ENCODE data around the gene UMAD1. TPM values are rescaled to one million over a fixed set of nuclear protein-coding genes. Genes with fewer than 3 reads are reported as not detected.

Gene UMAD1
- total RNA-seq, 1 experiment from 2014 or later = 24.4 TPM

DNA sequence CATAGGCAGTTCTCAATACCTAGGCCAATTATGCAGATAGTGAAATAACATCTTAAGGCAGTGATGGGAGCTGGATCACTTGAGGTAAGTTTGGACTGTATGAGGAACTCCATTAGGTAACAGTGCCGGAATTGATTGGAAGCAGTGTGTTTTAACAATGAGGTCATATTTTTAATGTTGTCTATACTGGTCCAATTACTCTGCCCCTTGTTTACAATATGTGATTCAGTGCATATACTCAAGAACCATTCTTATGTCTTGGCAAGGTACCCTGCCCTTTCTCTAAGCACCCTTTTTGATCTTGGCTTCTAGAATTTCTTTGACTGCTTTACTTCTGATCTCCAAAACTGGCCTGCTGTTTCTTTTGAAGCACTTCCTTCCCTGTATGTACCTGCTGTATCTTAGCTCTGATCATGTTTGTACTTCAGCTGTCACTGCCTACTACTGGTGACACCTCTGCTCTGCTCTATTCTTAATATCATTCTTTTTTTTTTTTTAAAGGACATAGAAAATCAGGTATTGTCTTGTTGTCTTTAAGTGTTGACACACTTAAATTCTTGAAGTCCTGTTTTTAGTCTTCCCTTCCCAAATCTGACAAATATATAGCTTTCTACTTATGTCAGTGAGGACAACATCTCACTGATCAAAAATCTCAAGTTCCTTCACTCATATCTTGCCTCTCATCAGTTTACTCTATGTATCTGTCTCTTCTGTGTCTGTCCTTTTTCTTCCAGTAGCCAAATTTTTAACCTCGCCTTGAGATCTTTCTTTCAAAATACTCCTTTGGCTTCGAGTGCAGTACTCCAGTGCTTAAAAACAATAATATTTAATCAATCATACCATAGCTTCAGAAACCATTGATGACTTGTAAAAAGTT lies 124.2 kb downstream of the UMAD1 start:
- no peak for DNase-seq (ENCODE audit: low read depth)

- DNase-seq (ENCODE audit: low read depth) = no peak
Observed at GRCh38 chr7:7765422-7765821, 124.9 kb downstream of the UMAD1 start.

DNA sequence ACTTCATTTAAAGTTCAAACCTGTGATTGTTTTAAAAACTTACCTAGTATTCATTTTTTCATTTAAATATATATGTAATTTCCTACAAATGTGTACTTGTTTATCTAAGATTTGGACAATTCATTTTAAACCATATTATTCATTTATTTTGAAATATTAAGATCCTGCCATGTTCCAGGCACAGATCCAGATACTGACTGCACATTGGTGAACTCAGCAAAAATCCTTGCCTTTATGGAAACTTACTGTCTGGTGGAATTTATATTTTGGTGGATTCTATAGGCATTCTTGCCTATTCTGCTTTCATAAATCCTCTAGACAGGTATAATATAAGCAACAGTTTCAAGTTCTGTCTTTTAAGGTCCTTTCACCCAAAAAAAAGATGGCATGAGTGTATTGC lies 126.1 kb downstream of the UMAD1 start:
- DNase-seq (ENCODE audit: low read depth) = no peak

DNA sequence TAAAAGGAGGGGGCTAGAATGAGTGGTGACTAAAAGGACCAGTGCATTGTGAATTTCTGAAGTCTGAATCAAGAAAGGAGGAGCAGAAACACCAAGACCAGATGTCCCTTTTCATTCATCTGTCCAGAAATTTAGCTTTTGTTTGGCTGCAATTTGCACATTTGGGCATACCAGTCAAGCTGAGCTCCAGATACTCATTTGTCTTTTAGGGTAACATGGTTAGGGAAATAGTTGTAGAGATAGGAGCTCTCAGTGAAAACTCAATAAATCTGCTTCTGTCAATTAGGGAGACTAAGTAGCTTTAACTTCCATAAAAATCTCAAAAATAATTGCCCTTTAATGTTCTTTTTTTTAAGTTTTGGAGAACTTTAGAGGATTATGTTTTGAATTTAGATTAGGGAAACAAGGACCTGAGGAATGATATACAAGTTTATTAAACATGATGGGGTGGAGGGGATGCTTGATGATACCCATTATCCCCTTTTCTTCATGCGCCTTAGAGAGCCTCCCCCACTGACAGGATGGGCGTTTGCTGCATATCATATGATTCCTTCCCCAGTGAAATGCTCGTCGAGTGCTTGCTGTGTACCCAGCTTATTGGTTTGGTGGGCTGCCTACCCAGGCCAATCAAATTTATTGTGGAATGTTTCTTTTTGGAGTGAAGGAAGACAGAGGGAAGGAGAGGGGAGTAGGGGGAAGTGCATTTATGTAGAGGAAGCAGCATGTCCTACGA lies 128.6 kb downstream of the UMAD1 start:
- no peak for DNase-seq (ENCODE audit: low read depth)

- DNase-seq (ENCODE audit: low read depth) = no peak
Observed at GRCh38 chr7:7769710-7770627, 129.4 kb downstream of the UMAD1 start.

- no peak for DNase-seq (ENCODE audit: low read depth)
Observed at GRCh38 chr7:7771452-7771851, 130.9 kb downstream of the UMAD1 start.

DNA sequence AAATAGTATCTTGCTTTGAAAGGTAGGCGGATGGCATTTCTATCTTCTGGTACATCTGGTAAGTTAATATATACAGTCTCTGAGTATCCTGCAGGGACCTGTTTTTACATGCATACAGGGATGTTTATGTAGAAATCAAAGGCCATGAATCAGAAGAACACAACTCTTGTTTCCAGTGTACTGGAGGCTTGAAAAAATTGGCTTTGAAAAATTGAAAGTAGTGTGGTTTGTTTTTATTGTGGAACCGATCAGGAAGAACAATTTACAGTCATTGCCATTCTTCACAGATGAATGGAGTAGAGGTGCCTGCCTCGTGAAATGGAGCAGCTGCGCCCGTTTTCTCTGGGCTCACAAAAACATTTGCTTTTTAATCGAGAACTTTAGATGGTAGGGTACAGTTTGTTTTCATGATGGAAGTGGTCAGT lies 131.9 kb downstream of the UMAD1 start:
- DNase-seq (ENCODE audit: low read depth) = peak; percentile 4

- DNase-seq (ENCODE audit: low read depth) = no peak
Observed at GRCh38 chr7:7773334-7774309, 133.1 kb downstream of the UMAD1 start.

GRCh38 chr7:7779888-7780287 lies 139.3 kb downstream of the UMAD1 start:
- no peak for DNase-seq (ENCODE audit: low read depth)

- no peak for DNase-seq (ENCODE audit: low read depth)
Observed at GRCh38 chr7:7783001-7783400, 142.4 kb downstream of the UMAD1 start.

- DNase-seq (ENCODE audit: low read depth) = no peak
Observed at GRCh38 chr7:7785344-7785973, 144.9 kb downstream of the UMAD1 start.

- DNase-seq (ENCODE audit: low read depth) = no peak
Observed at GRCh38 chr7:7786595-7786994, 146.0 kb downstream of the UMAD1 start.

- no peak for DNase-seq (ENCODE audit: low read depth)
Observed at GRCh38 chr7:7789551-7789988, 149.0 kb downstream of the UMAD1 start.

DNA sequence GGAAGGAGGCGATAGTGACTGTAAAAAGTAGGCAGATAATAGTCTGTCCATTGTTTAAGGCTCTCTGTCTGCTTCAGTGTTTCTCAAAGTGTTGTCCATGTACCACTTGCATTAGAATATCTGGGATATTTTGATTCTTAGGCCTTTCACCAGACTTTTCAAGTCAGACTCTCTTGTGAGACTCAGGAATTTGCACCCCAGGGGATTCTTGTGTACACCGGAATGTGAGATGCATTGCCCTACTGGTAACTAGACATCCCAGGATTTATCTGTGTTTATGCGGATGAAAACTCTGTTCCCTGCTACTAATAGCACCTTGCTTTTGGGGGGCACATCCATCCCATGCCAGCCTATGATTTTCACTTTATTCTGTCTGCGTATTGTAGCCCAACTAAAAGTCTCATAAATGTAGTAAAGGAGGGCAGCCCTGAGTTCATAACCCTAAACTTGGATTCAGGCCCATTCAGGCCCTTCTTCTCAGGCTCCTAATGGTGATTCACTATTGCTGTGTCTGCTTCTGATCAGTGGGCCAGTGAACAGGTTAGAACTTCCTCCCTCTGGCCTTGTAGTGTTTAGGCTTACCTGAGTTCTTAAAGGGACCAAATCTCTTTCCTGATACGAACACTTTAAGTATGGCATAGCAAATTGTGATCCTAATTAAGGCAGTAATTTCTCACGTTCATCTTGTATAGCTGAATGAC lies 149.6 kb downstream of the UMAD1 start:
- DNase-seq (ENCODE audit: low read depth) = no peak

- DNase-seq (ENCODE audit: low read depth) = no peak
Observed at GRCh38 chr7:7791523-7791922, 151.0 kb downstream of the UMAD1 start.

DNA sequence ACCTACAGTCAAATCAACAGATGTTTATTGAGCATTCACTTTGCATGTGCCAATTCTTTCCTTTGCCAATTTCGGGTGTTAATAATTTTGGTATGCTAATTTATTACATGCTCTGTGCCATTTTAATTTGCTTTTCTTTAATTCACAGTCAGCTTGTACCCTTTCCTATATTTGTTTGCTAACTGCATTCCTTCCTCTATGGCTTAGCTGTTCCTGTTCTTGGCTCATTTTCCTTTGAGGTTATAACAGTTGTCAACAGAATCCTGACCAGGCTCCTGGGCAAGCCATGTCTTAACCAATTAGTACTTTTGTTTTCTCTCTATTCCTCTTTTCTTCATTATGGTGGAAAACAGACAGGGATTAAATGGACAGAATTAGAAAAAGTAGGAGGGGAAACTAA lies 151.5 kb downstream of the UMAD1 start:
- no peak for DNase-seq (ENCODE audit: low read depth)

- no peak for DNase-seq (ENCODE audit: low read depth)
Observed at GRCh38 chr7:7793249-7793648, 152.7 kb downstream of the UMAD1 start.

- no peak for DNase-seq (ENCODE audit: low read depth)
Observed at GRCh38 chr7:7793921-7794320, 153.4 kb downstream of the UMAD1 start.

DNA sequence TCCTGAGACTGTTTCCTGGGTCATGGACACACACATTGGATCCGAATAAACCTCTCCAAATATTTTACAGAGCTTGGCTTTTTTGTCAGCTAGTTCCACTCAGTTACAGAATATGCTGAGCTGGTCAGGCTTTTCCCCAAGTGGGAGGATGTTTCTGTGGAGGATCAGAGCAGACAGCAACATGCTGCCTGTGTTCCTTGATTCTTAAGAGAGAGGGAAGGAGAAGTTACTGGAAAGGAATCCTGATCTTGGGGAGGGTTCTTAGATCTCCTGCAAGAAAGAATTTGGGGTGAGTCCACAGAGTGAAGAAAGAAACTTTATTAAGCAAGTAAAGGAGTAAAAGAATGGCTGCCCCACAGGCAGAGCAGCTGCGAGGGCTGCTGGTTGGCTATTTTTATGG lies 154.7 kb downstream of the UMAD1 start:
- DNase-seq (ENCODE audit: low read depth) = no peak

All from RPMI7951 (cell line).